Gastrocnemius medialis (tissue), 4 donors: Measurements from ENCODE around the gene LRRC39. TPM values are rescaled to one million over a fixed set of nuclear protein-coding genes. Genes with fewer than 3 reads are reported as not detected.

Source experiments
- ATAC-seq, 2 donors: fragments of 150-250 bp; one replicate each; pipeline ENCODE4 v1.9.1; 2016
- DNase-seq, 2 donors: peaks; one replicate each; pipeline ENCODE4 v3.0.0-alpha.2; 2019
- H3K27ac ChIP-seq, 4 donors: fragments of 200-600 bp; sonication (generic); 1 replicate in 1 of 4; 2 replicates in 3 of 4; pipeline ENCODE4 v1.5.1; 2016 to 2018; ENCODE audit warnings: mild to moderate bottlenecking in 2 of 4, moderate library complexity in 1 of 4
- H3K27me3 ChIP-seq, 3 donors: fragments of 200-600 bp; sonication (generic) in 2 of 3; 1 replicate in 1 of 3; 2 replicates in 2 of 3; pipeline versions ENCODE4 v1.5.1 to v1.6.0; 2016 to 2019; ENCODE audit warnings: mild to moderate bottlenecking in 1 of 3, moderate library complexity in 1 of 3
- H3K36me3 ChIP-seq, 2 donors: fragments of 200-600 bp; sonication (generic) in 1 of 2; one replicate each; pipeline ENCODE4 v1.5.1; 2017 to 2018
- H3K4me1 ChIP-seq, 2 donors: fragments of 200-600 bp; sonication (generic) in 1 of 2; one replicate each; pipeline ENCODE4 v1.5.1; 2016 to 2017; ENCODE audit warnings: mild to moderate bottlenecking in 2 of 2
- H3K4me3 ChIP-seq, 4 donors: fragments of 200-600 bp; sonication (generic) in 3 of 4; 1 replicate in 1 of 4; 2 replicates in 3 of 4; pipeline ENCODE4 v1.5.1; 2016 to 2019; ENCODE audit warnings: mild to moderate bottlenecking in 2 of 4
- H3K9me3 ChIP-seq, 3 donors: fragments of 200-600 bp; sonication (generic) in 2 of 3; 1 replicate in 1 of 3; 2 replicates in 2 of 3; pipeline ENCODE4 v1.5.1; 2016 to 2019
- CTCF ChIP-seq, 5 experiments: fragments of 450-650 bp in 3 of 5; fragments of 200-600 bp in 2 of 5; sonication (generic) in 2 of 5; IDR thresholded peaks in 4 of 5; conservative IDR thresholded peaks in 1 of 5; 1 replicate in 4 of 5; 2 replicates in 1 of 5; pipeline ENCODE4 v1.5.1; 2016 to 2019; ENCODE audit warnings: antibody characterized with exemption in 5 of 5, mild to moderate bottlenecking in 3 of 5, moderate library complexity in 3 of 5
- POLR2A ChIP-seq, 2 donors: fragments of 450-650 bp; IDR thresholded peaks; one replicate each; pipeline ENCODE4 v1.6.1; 2017; ENCODE audit warnings: antibody characterized with exemption in 2 of 2, mild to moderate bottlenecking in 2 of 2, moderate library complexity in 2 of 2
- in situ Hi-C, 4 donors: fragments of 200-750 bp; cut with MboI; loops; one replicate each; pipeline versions ENCODE4 v1.15.0 to v1.8.0; 2017; ENCODE audit warnings: low sequenced_read_pairs in 4 of 4
- intact Hi-C: fragments of 100-400 bp; cut with DNase I; formaldehyde crosslinking; loops from one replicate; pipeline ENCODE4 v1.15.1; 2023; ENCODE audit warnings: low total_unique reads
- total RNA-seq, 4 donors: library from RNA; depleted of rRNA; stranded (reverse); fragments of >200 nt; gene quantifications; one replicate each; pipeline versions ENCODE4 v1.1.0 to v1.2.3, GENCODE V29; 2016

LRRC39 gene
- total RNA-seq, 4 donors from 2014 or later, result 23.4 to 73.2 (median 42.1) TPM

- no peaks in the 10 kb centered on the region for H3K4me1 ChIP-seq
Observed at GRCh38 chr1:100198596-100198995, 20.5 kb upstream of the LRRC39 start.

GRCh38 chr1:100188617-100189016 is 10.6 kb upstream of the LRRC39 start:
- intact Hi-C loops, result no loop called here

More at GRCh38 chr1:100198596-100198995, 20.5 kb upstream of the LRRC39 start:
- no peak for DNase-seq
- Histone ChIP-seq H3K4me3 (no peak overlapping the region), H3K27ac (no peak overlapping the region), H3K27me3 (no peaks in the 10 kb centered on the region), H3K9me3 (no peaks in the 10 kb centered on the region), H3K36me3 (peaks cover 0 to 31% of the 10 kb centered on the region in 2 donors)
- TF ChIP-seq POLR2A (IDR thresholded peaks at IDR 0.05), result no peak
- no peak for TF ChIP-seq CTCF (IDR thresholded peaks at IDR 0.05 in 4 of 5, conservative IDR thresholded peaks at IDR 0.05 in 1 of 5)
- no peak for ATAC-seq
- in situ Hi-C loops (no loop called here), intact Hi-C loops (no loop called here)

GRCh38 chr1:100187912-100188311 is 9.9 kb upstream of the LRRC39 start:
- intact Hi-C loops, result no loop called here
- Histone ChIP-seq H3K36me3 (no peaks in the 10 kb centered on the region), H3K27me3 (no peaks in the 10 kb centered on the region), H3K4me3 (peak overlapping the region in 2 of 4 donors; percentile 4 to 23), H3K27ac (peak overlapping the region; percentile 77 to 82 (median 80)), H3K9me3 (no peaks in the 10 kb centered on the region), H3K4me1 (peaks cover 9 to 16% of the 10 kb centered on the region in 2 donors)
- in situ Hi-C loops, result no loop called here
- DNase-seq (peak; percentile 54 to 78), ATAC-seq (peak; percentile 82 to 91)
- TF ChIP-seq CTCF (IDR thresholded peaks at IDR 0.05 in 4 of 5, conservative IDR thresholded peaks at IDR 0.05 in 1 of 5), result no peak
- no peak for TF ChIP-seq POLR2A (IDR thresholded peaks at IDR 0.05)

More at GRCh38 chr1:100188617-100189016, 10.6 kb upstream of the LRRC39 start:
- peak overlapping the region; percentile 4 to 23 (median 18) for H3K4me3 ChIP-seq
- DNase-seq (peak; percentile 15 to 44), ATAC-seq (peak; percentile 83 to 88)
- no peaks in the 10 kb centered on the region for H3K36me3 ChIP-seq
- in situ Hi-C loops, result no loop called here
- H3K9me3 ChIP-seq, result no peaks in the 10 kb centered on the region
- peak overlapping the region; percentile 77 to 82 (median 80) for H3K27ac ChIP-seq
- H3K4me1 ChIP-seq, result peaks cover 9 to 16% of the 10 kb centered on the region in 2 donors
- no peaks in the 10 kb centered on the region for H3K27me3 ChIP-seq
- TF ChIP-seq POLR2A (IDR thresholded peaks at IDR 0.05) (no peak), CTCF (IDR thresholded peaks at IDR 0.05 in 4 of 5, conservative IDR thresholded peaks at IDR 0.05 in 1 of 5) (no peak)

GRCh38 chr1:100184536-100184935 is 6.5 kb upstream of the LRRC39 start:
- no peak for DNase-seq
- H3K27ac ChIP-seq, result no peak overlapping the region
- no peaks in the 10 kb centered on the region for H3K27me3 ChIP-seq
- no peak overlapping the region for H3K4me3 ChIP-seq
- TF ChIP-seq POLR2A (IDR thresholded peaks at IDR 0.05) (no peak), CTCF (IDR thresholded peaks at IDR 0.05 in 4 of 5, conservative IDR thresholded peaks at IDR 0.05 in 1 of 5) (no peak)
- no peak for ATAC-seq
- no peaks in the 10 kb centered on the region for H3K9me3 ChIP-seq
- intact Hi-C loops, result no loop called here
- in situ Hi-C loops, result no loop called here
- no peaks in the 10 kb centered on the region for H3K36me3 ChIP-seq
- H3K4me1 ChIP-seq, result peaks cover 9 to 14% of the 10 kb centered on the region in 2 donors

GRCh38 chr1:100183370-100183769 is 5.3 kb upstream of the LRRC39 start:
- Histone ChIP-seq H3K4me1 (peaks cover 3 to 7% of the 10 kb centered on the region in 2 donors), H3K9me3 (no peaks in the 10 kb centered on the region), H3K4me3 (no peak overlapping the region), H3K27ac (no peak overlapping the region), H3K27me3 (no peaks in the 10 kb centered on the region), H3K36me3 (no peaks in the 10 kb centered on the region)
- ATAC-seq, result no peak
- in situ Hi-C loops, result no loop called here
- no peak for DNase-seq
- TF ChIP-seq CTCF (IDR thresholded peaks at IDR 0.05 in 4 of 5, conservative IDR thresholded peaks at IDR 0.05 in 1 of 5) (no peak), POLR2A (IDR thresholded peaks at IDR 0.05) (no peak)
- intact Hi-C loops, result no loop called here
